Mesendoderm (in vitro differentiated cells): Measurements from ENCODE around the gene SRGAP1.
"Not testable (repeated sequence)": the region's sequence is repeated elsewhere in the genome, so short reads cannot be mapped to it uniquely, and the experiment has no call there.

Experiments used
- DNase-seq: peaks from one replicate; pipeline ENCODE4 v3.0.0; 2013
- H2AK5ac ChIP-seq: 2 replicates; pipeline ENCODE4 v1.6.1; 2013; ENCODE audit warnings: low read length, inconsistent platforms
- H2BK120ac ChIP-seq: 2 replicates; pipeline ENCODE4 v1.6.1; 2013; ENCODE audit warnings: low read depth, mild to moderate bottlenecking, low read length, moderate library complexity, mixed read lengths
- H2BK15ac ChIP-seq: replicated peaks from 2 replicates; pipeline ENCODE4 v1.6.1; 2013; ENCODE audit warnings: low read depth, mild to moderate bottlenecking, moderate library complexity
- H2BK5ac ChIP-seq: 2 replicates; pipeline ENCODE4 v1.6.1; 2013; ENCODE audit warnings: low read length, inconsistent platforms
- H3K18ac ChIP-seq: 2 replicates; pipeline ENCODE4 v1.6.1; 2013; ENCODE audit warnings: mild to moderate bottlenecking, low read length, mixed read lengths
- H3K23ac ChIP-seq: one replicate; pipeline ENCODE4 v1.6.1; 2013; ENCODE audit warnings: low read length
- H3K27ac ChIP-seq: 2 replicates; pipeline ENCODE4 v1.5.1; 2013; ENCODE audit warnings: low read depth, mild to moderate bottlenecking, inconsistent platforms, low read length, moderate library complexity
- H3K27me3 ChIP-seq: 2 replicates; pipeline ENCODE4 v1.6.1; 2013; ENCODE audit warnings: low read length, control low read depth, mild to moderate bottlenecking, inconsistent platforms; ENCODE audit not compliant: insufficient read depth, poor library complexity
- H3K36me3 ChIP-seq: 2 replicates; pipeline ENCODE4 v1.6.1; 2013; ENCODE audit warnings: low read length, inconsistent platforms; ENCODE audit not compliant: control insufficient read depth, insufficient read depth
- H3K4ac ChIP-seq: one replicate; pipeline ENCODE4 v1.6.1; 2013; ENCODE audit warnings: low read depth, mild to moderate bottlenecking, low read length, moderate library complexity
- H3K4me1 ChIP-seq: 2 replicates; pipeline ENCODE4 v1.6.1; 2013; ENCODE audit warnings: low read depth, low read length, inconsistent platforms; ENCODE audit not compliant: control insufficient read depth
- H3K4me2 ChIP-seq: 2 replicates; pipeline ENCODE4 v1.6.1; 2013; ENCODE audit warnings: low read length
- H3K4me3 ChIP-seq: 2 replicates; pipeline ENCODE4 v1.5.1; 2013; ENCODE audit warnings: mild to moderate bottlenecking, low read length
- H3K56ac ChIP-seq: one replicate; pipeline ENCODE4 v1.6.1; 2013; ENCODE audit warnings: low read length
- H3K79me1 ChIP-seq: 2 replicates; pipeline ENCODE4 v1.6.1; 2013; ENCODE audit warnings: low read length, inconsistent platforms
- H3K79me2 ChIP-seq: 2 replicates; pipeline ENCODE4 v1.6.1; 2013; ENCODE audit warnings: mild to moderate bottlenecking, low read length; ENCODE audit not compliant: control insufficient read depth, insufficient read depth
- H3K9ac ChIP-seq: 2 replicates; pipeline ENCODE4 v1.6.1; 2013; ENCODE audit warnings: low read length, inconsistent platforms
- H4K5ac ChIP-seq: one replicate; pipeline ENCODE4 v1.6.1; 2013; ENCODE audit warnings: low read length
- H4K8ac ChIP-seq: one replicate; pipeline ENCODE4 v1.6.1; 2013; ENCODE audit warnings: low read depth, mild to moderate bottlenecking, control low read depth, low read length, moderate library complexity
- whole genome bisulfite sequencing: extraction: QIAGEN DNeasy Blood & Tissue Kit; methylation state at CpG from one replicate; pipeline ENCODE4 v1.1.7; 2013; ENCODE audit warnings: low lambda C conversion rate, missing lambda C conversion rate; ENCODE audit not compliant: insufficient coverage; ENCODE audit errors: extremely low coverage; 5-methylcytosine and 5-hydroxymethylcytosine counted together

Gene SRGAP1

GRCh38 chr12:63841011-63841410, 3.5 kb upstream of the SRGAP1 start:
- Histone ChIP-seq H3K79me1 (peaks cover 3% of the 10 kb centered on the region), H3K4me2 (no peak overlapping the region), H4K5ac (no peak overlapping the region), H3K27ac (no peak overlapping the region), H2BK15ac (no peak overlapping the region), H3K56ac (no peak overlapping the region), H2BK120ac (no peak overlapping the region), H2BK5ac (no peak overlapping the region), H3K4ac (no peak overlapping the region), H3K36me3 (no peaks in the 10 kb centered on the region), H3K23ac (no peak overlapping the region), H3K4me3 (no peak overlapping the region), H3K9ac (no peak overlapping the region), H3K27me3 (no peaks in the 10 kb centered on the region), H4K8ac (no peak overlapping the region), H2AK5ac (no peak overlapping the region), H3K79me2 (peaks cover 2% of the 10 kb centered on the region), H3K18ac (no peak overlapping the region), H3K4me1 (peaks cover 4% of the 10 kb centered on the region)
- no CpG with 5 or more reads among the region's 3 CpGs for WGBS
- DNase-seq, result no peak

GRCh38 chr12:63841571-63841970, 2.9 kb upstream of the SRGAP1 start:
- H2BK5ac ChIP-seq, result no peak overlapping the region
- H3K23ac ChIP-seq, result no peak overlapping the region
- no peaks in the 10 kb centered on the region for H3K36me3 ChIP-seq
- no peak overlapping the region for H2BK15ac ChIP-seq
- no peaks in the 10 kb centered on the region for H3K27me3 ChIP-seq
- no CpG with 5 or more reads among the region's 4 CpGs for WGBS
- no peak overlapping the region for H3K4ac ChIP-seq
- H2BK120ac ChIP-seq, result no peak overlapping the region
- H3K56ac ChIP-seq, result no peak overlapping the region
- H3K9ac ChIP-seq, result no peak overlapping the region
- H2AK5ac ChIP-seq, result no peak overlapping the region
- no peak overlapping the region for H4K5ac ChIP-seq
- H3K4me1 ChIP-seq, result peaks cover 7% of the 10 kb centered on the region
- H3K79me2 ChIP-seq, result peaks cover 3% of the 10 kb centered on the region
- no peak for DNase-seq
- no peak overlapping the region for H3K18ac ChIP-seq
- H3K27ac ChIP-seq, result no peak overlapping the region
- no peak overlapping the region for H3K4me3 ChIP-seq
- no peak overlapping the region for H4K8ac ChIP-seq
- peaks cover 7% of the 10 kb centered on the region for H3K79me1 ChIP-seq
- H3K4me2 ChIP-seq, result no peak overlapping the region

GRCh38 chr12:63842750-63843149, 1.8 kb upstream of the SRGAP1 start:
- not testable (repeated sequence) for H3K36me3 ChIP-seq, H3K27me3 ChIP-seq, H3K4me1 ChIP-seq, H2BK5ac ChIP-seq, H3K18ac ChIP-seq, H3K79me2 ChIP-seq, H3K4me3 ChIP-seq, H3K56ac ChIP-seq, H3K23ac ChIP-seq, H4K8ac ChIP-seq, H2AK5ac ChIP-seq, H4K5ac ChIP-seq, DNase-seq, H3K9ac ChIP-seq, H3K27ac ChIP-seq, H3K4me2 ChIP-seq, H2BK15ac ChIP-seq, H2BK120ac ChIP-seq
- no CpG with 5 or more reads among the region's 17 CpGs for WGBS
- peak overlapping the region; percentile 21 for H3K4ac ChIP-seq
- H3K79me1 ChIP-seq, result peaks cover 10% of the 10 kb centered on the region

GRCh38 chr12:63843254-63843720, 1.2 kb upstream of the SRGAP1 start:
- Histone ChIP-seq H3K23ac (no peak overlapping the region), H3K27ac (no peak overlapping the region), H3K36me3 (no peaks in the 10 kb centered on the region), H3K9ac (peak overlapping the region; percentile 43), H3K56ac (peak overlapping the region; percentile 59), H3K79me2 (peaks cover 6% of the 10 kb centered on the region), H2AK5ac (no peak overlapping the region), H2BK5ac (no peak overlapping the region), H2BK120ac (no peak overlapping the region), H3K4ac (no peak overlapping the region), H3K79me1 (peaks cover 10% of the 10 kb centered on the region), H4K8ac (no peak overlapping the region), H4K5ac (no peak overlapping the region), H3K4me3 (peak overlapping the region; percentile 36), H3K4me1 (peaks cover 7% of the 10 kb centered on the region), H2BK15ac (peak overlapping the region; percentile 13), H3K4me2 (peak overlapping the region; percentile 43), H3K27me3 (no peaks in the 10 kb centered on the region), H3K18ac (no peak overlapping the region)
- DNase-seq, result no peak
- WGBS, result no CpG with 5 or more reads among the region's 28 CpGs

DNA sequence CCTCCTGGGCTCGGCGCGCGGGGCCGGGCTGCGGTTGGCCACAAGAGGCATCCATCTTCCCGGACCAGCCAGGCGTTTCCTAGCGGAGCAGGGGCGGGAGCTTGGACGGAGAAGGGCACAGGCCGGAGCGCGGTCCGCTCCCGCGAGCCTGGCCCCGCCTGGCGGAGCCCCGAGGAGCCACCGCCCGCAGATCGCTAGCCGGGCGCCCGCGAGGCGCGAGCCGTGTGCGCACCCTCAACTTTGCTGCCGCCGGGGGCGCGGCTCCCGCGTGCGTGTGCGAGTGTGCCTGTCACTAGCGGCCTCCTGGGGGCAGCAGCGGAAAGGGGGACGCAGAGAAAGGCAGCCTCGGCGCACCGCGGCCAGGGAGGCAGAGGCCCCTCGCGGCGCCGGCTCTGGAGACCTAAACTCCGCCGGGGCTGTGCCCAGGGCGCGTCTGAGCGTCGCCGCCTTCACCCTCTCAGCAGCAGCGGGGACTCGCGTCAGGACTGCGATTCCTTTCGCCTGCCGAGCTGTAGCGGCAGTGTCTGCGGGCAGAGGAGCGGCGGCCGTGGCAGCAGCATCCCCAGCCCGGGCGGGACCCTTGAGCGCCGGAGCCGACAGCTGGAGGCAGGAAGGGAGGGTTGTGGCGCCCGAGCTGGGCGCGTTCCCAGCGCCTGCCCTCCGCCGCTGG, 644 bp upstream of the SRGAP1 start:
- Histone ChIP-seq H2BK120ac (no peak overlapping the region), H3K27me3 (no peaks in the 10 kb centered on the region), H3K9ac (peak overlapping the region; percentile 84), H3K18ac (peak overlapping the region; percentile 17), H3K4me1 (peaks cover 7% of the 10 kb centered on the region), H3K27ac (peak overlapping the region; percentile 42), H3K79me1 (peaks cover 10% of the 10 kb centered on the region), H3K4ac (peak overlapping the region; percentile 41), H2BK15ac (no peak overlapping the region), H3K56ac (peak overlapping the region; percentile 70), H3K23ac (no peak overlapping the region), H2AK5ac (no peak overlapping the region), H3K4me3 (peak overlapping the region; percentile 79), H4K8ac (no peak overlapping the region), H2BK5ac (peak overlapping the region; percentile 59), H3K4me2 (peak overlapping the region; percentile 26), H3K36me3 (no peaks in the 10 kb centered on the region), H4K5ac (no peak overlapping the region), H3K79me2 (peaks cover 6% of the 10 kb centered on the region)
- no CpG with 5 or more reads among the region's 80 CpGs for WGBS
- peak; percentile 95 for DNase-seq

DNA sequence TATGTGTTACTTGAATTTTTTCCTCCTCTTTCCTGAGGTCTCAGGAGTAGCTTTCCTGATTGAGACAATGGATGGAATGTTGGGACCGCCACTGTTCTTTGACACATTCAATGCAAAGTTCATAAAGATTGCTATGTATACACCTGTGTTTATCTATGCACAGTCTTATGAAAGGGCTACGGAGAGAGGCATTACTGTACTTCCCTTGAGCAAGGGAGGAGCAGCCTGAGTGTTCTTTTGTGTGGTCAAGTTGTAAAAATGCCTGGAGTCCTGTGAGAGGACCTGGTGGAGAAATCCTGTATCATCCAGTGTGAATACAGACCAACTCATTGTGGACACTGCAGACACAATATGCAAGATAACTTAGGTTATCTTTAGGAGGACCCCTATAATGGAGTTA, 1.2 kb downstream of the SRGAP1 start:
- Histone ChIP-seq H3K4me2 (peak overlapping the region; percentile 21), H3K4ac (no peak overlapping the region), H2AK5ac (no peak overlapping the region), H3K79me1 (peaks cover 10% of the 10 kb centered on the region), H4K8ac (no peak overlapping the region), H3K56ac (peak overlapping the region; percentile 37), H3K23ac (no peak overlapping the region), H2BK15ac (no peak overlapping the region), H3K27ac (no peak overlapping the region), H2BK120ac (no peak overlapping the region), H3K4me3 (peak overlapping the region; percentile 6), H4K5ac (no peak overlapping the region), H3K27me3 (no peaks in the 10 kb centered on the region), H3K36me3 (no peaks in the 10 kb centered on the region), H3K9ac (peak overlapping the region; percentile 43), H2BK5ac (no peak overlapping the region), H3K4me1 (peaks cover 7% of the 10 kb centered on the region), H3K79me2 (peaks cover 6% of the 10 kb centered on the region), H3K18ac (no peak overlapping the region)
- DNase-seq, result no peak
- no CpG with 5 or more reads among the region's 2 CpGs for WGBS
